ENCODE measurements around the gene ARL5C. TPM values are rescaled to one million over a fixed set of nuclear protein-coding genes. Genes with fewer than 3 reads are reported as not detected.

The ARL5C gene
- total and polyA plus RNA-seq, 4 donors: not detected

DNA sequence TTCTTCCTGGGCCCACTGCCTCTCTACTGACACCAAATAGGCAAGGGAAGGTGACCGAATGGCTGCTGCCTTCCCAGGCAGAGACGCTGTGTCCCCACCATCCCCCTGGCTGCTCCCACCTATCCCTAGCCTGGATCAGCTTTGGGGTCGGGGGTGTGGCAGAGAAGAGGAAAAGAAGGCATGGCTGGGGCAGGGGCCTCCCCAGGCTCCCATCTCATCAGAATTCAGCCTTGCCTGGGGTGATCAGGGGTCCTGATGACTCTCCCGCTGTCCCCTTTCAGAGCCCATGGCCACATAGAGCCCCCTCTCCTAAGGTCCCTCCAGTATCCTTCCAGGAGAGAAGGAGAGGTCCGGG lies 15.2 kb downstream of the ARL5C start (continued):
- TF ChIP-seq TAF1 (conservative IDR thresholded peaks at IDR 0.05): no peak
- TF ChIP-seq EGR1 (IDR thresholded peaks at IDR 0.05; ENCODE audit: low read depth in 2 of 2): no peak
- TF ChIP-seq RAD21 (IDR thresholded peaks at IDR 0.05): no peak
- TF ChIP-seq FOXA2 (IDR thresholded peaks at IDR 0.05): no peak
- TF ChIP-seq, protein P1, sequence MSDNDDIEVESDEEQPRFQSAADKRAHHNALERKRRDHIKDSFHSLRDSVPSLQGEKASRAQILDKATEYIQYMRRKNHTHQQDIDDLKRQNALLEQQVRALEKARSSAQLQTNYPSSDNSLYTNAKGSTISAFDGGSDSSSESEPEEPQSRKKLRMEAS (IDR thresholded peaks at IDR 0.05): no peak
- TF ChIP-seq YY1 (IDR thresholded peaks at IDR 0.05): no peak
- TF ChIP-seq HNF4A (conservative IDR thresholded peaks at IDR 0.05): no peak
- TF ChIP-seq JUND (IDR thresholded peaks at IDR 0.05): no peak
- TF ChIP-seq, protein P2, sequence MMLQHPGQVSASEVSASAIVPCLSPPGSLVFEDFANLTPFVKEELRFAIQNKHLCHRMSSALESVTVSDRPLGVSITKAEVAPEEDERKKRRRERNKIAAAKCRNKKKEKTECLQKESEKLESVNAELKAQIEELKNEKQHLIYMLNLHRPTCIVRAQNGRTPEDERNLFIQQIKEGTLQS (IDR thresholded peaks at IDR 0.05): no peak
- TF ChIP-seq HNF4G (IDR thresholded peaks at IDR 0.05): no peak

DNA sequence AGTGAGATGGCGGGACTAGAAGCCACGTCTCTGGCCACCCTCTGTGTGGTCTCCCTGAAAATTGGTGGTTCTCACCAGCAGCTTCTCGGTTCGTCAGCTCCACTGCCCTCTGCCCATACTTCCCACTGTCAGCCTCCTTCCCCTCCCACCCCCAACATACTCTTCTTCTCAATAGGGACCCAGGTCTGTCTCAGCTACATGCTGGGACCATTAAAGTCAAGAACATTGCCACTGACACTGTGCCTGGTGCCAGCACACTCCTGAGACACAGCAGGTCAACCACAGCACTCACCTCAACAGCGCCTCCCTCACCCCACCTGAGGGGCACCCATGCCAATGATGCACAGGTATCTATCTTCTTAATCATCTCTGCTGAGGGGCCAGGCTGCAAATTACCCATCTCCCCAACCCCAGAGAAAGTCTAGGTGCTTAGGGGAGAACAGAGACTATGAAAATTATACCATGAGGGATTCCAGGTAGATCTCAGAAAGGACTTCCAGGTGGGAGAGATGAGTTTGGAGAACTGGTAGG lies 15.8 kb downstream of the ARL5C start:
- H3K4me1 ChIP-seq (ENCODE audit: control insufficient read depth in 4 of 4, insufficient read depth in 4 of 4, low read length in 3 of 4): peaks cover 2 to 24% (median 13%) of the 10 kb centered on the region in 4 donors
- no peak for TF ChIP-seq HNF4A (conservative IDR thresholded peaks at IDR 0.05)
- no peak for TF ChIP-seq HNF4G (IDR thresholded peaks at IDR 0.05)
- TF ChIP-seq, protein P2 (IDR thresholded peaks at IDR 0.05): no peak
- H3K9me3 ChIP-seq (ENCODE audit: control insufficient read depth in 4 of 4, low read length in 3 of 4): no peaks in the 10 kb centered on the region
- H3K4me3 ChIP-seq (ENCODE audit: low read depth in 1 of 3, low read length in 3 of 3): no peak overlapping the region
- H3K9ac ChIP-seq (ENCODE audit: low read depth in 1 of 2, low read length in 2 of 2): no peak overlapping the region
- 74% methylated on average over 5 of the region's 5 CpGs for WGBS
- H3K27ac ChIP-seq (ENCODE audit: low read depth in 1 of 2, low read length in 2 of 2): no peak overlapping the region
- no peak for DNase-seq (ENCODE audit: low spot score)
- no peaks in the 10 kb centered on the region for H3K36me3 ChIP-seq (ENCODE audit: control insufficient read depth in 4 of 4, insufficient read depth in 3 of 4, low read depth in 1 of 4, low read length in 3 of 4)
- H3K27me3 ChIP-seq (ENCODE audit: control insufficient read depth in 4 of 4, insufficient read depth in 4 of 4, low read length in 3 of 4): peaks cover 0 to 5% (median 3%) of the 10 kb centered on the region in 4 donors

DNA sequence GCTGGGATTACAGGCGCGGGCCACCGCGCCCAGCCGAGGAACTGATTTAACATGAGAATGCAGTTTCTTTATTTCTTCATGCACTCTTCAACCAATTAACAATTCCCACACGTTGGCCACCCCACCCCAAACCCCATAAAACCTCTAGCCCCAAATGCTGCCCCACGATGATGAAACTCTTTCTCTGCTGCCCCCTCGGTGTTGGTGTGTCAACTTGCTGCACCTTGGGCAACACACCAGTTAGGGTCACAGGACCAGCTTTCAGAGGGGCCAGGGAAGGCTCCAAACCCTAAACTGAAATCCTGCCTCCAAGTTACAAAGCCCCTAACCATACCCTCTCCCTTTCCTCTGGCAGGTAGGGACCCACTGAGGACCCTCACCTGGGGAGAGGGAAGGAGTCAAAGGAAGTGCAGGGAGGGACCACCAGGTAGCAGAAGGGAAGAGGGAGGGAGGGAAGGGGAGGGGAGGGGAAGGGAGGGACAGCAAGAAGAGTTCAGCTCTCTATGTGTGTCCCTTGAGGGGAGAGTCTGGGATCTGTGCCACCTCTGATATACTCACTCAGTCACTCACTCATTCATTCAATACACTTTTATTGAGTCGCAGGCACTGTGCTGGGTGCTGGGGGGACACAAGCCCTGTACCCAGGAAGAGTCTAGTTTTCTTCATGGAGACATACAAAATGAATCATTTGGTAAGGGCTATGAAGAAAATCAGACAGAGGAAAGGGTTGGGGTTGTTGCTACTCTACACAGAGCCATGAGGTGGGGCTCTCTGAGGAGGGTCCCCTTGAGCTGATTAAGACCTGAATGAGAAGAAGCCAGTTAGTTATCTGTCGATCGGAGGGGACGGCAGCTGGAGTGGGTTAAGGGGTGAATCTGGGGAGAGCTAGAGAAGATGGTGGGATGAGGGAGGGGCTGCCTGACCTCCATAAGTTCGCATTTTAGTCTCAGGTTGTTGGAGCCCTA lies 18.5 kb downstream of the ARL5C start:
- no peak overlapping the region for H3K9ac ChIP-seq (ENCODE audit: low read depth in 1 of 2, low read length in 2 of 2)

More for the DNA sequence above, 18.5 kb downstream of the ARL5C start:
- Histone ChIP-seq H3K36me3 (ENCODE audit: control insufficient read depth in 4 of 4, insufficient read depth in 3 of 4, low read depth in 1 of 4, low read length in 3 of 4) (no peaks in the 10 kb centered on the region), H3K4me3 (ENCODE audit: low read depth in 1 of 3, low read length in 3 of 3) (no peak overlapping the region), H3K27ac (ENCODE audit: low read depth in 1 of 2, low read length in 2 of 2) (no peak overlapping the region), H3K9me3 (ENCODE audit: control insufficient read depth in 4 of 4, low read length in 3 of 4) (no peaks in the 10 kb centered on the region), H3K27me3 (ENCODE audit: control insufficient read depth in 4 of 4, insufficient read depth in 4 of 4, low read length in 3 of 4) (peaks cover 0 to 5% (median 3%) of the 10 kb centered on the region in 4 donors), H3K4me1 (ENCODE audit: control insufficient read depth in 4 of 4, insufficient read depth in 4 of 4, low read length in 3 of 4) (peaks cover 2 to 8% (median 2%) of the 10 kb centered on the region in 4 donors)
- TF ChIP-seq FOXA1 (IDR thresholded peaks at IDR 0.05) (no peak), NR2F2 (IDR thresholded peaks at IDR 0.05) (no peak), HNF4A (conservative IDR thresholded peaks at IDR 0.05) (no peak), EGR1 (IDR thresholded peaks at IDR 0.05; ENCODE audit: low read depth in 2 of 2) (no peak), JUND (IDR thresholded peaks at IDR 0.05) (no peak), YY1 (IDR thresholded peaks at IDR 0.05) (no peak), FOXA2 (IDR thresholded peaks at IDR 0.05) (no peak), RAD21 (IDR thresholded peaks at IDR 0.05) (no peak)
- TF ChIP-seq, protein P1 (IDR thresholded peaks at IDR 0.05): no peak
- TF ChIP-seq, protein P3, sequence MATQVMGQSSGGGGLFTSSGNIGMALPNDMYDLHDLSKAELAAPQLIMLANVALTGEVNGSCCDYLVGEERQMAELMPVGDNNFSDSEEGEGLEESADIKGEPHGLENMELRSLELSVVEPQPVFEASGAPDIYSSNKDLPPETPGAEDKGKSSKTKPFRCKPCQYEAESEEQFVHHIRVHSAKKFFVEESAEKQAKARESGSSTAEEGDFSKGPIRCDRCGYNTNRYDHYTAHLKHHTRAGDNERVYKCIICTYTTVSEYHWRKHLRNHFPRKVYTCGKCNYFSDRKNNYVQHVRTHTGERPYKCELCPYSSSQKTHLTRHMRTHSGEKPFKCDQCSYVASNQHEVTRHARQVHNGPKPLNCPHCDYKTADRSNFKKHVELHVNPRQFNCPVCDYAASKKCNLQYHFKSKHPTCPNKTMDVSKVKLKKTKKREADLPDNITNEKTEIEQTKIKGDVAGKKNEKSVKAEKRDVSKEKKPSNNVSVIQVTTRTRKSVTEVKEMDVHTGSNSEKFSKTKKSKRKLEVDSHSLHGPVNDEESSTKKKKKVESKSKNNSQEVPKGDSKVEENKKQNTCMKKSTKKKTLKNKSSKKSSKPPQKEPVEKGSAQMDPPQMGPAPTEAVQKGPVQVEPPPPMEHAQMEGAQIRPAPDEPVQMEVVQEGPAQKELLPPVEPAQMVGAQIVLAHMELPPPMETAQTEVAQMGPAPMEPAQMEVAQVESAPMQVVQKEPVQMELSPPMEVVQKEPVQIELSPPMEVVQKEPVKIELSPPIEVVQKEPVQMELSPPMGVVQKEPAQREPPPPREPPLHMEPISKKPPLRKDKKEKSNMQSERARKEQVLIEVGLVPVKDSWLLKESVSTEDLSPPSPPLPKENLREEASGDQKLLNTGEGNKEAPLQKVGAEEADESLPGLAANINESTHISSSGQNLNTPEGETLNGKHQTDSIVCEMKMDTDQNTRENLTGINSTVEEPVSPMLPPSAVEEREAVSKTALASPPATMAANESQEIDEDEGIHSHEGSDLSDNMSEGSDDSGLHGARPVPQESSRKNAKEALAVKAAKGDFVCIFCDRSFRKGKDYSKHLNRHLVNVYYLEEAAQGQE (IDR thresholded peaks at IDR 0.05): no peak
- TF ChIP-seq, protein P2 (IDR thresholded peaks at IDR 0.05): no peak
- 57% methylated on average over 13 of the region's 13 CpGs for WGBS
- DNase-seq (ENCODE audit: low spot score): no peak

Data from liver (tissue), 9 donors.